Measurements from ENCODE around the gene KCNK3. TPM values are rescaled to one million over a fixed set of nuclear protein-coding genes. Genes with fewer than 3 reads are reported as not detected.

Gene KCNK3
- total and polyA plus RNA-seq, 2 of the 13 experiments (the other 11 are each of a cell fraction or from before 2014, with no cell fraction given), result not detected

- TF ChIP-seq, protein P1, sequence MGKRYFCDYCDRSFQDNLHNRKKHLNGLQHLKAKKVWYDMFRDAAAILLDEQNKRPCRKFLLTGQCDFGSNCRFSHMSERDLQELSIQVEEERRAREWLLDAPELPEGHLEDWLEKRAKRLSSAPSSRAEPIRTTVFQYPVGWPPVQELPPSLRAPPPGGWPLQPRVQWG (CRISPR knock-in tag; IDR thresholded peaks at IDR 0.05; ENCODE audit: borderline replicate concordance, low read depth), result no peak
- TF ChIP-seq ZFP36L2 (CRISPR knock-in tag; IDR thresholded peaks at IDR 0.05) (no peak), SP1 (IDR thresholded peaks at IDR 0.05) (no peak), SP1 (CRISPR knock-in tag; IDR thresholded peaks at IDR 0.05) (peak; percentile 99), NFE2L2 (IDR thresholded peaks at IDR 0.05; ENCODE audit: low read length) (no peak), BCLAF1 (IDR thresholded peaks at IDR 0.05) (no peak), ZNF34 (CRISPR knock-in tag; IDR thresholded peaks at IDR 0.05; ENCODE audit: borderline replicate concordance) (no peak), JUNB (CRISPR knock-in tag; IDR thresholded peaks at IDR 0.05; ENCODE audit: borderline replicate concordance) (peak; percentile 31; the same call in 1 of the 2 replicates), SP5 (CRISPR knock-in tag; IDR thresholded peaks at IDR 0.05; ENCODE audit: borderline replicate concordance, low read depth) (peak; percentile 90), ZXDC (CRISPR knock-in tag; IDR thresholded peaks at IDR 0.05) (no peak), ZNF589 (CRISPR knock-in tag; conservative IDR thresholded peaks at IDR 0.05) (no peak), MYPOP (CRISPR knock-in tag; IDR thresholded peaks at IDR 0.05) (no peak), CSRNP2 (CRISPR knock-in tag; conservative IDR thresholded peaks at IDR 0.05; ENCODE audit: low read depth) (no peak), SMAD3 (CRISPR knock-in tag; IDR thresholded peaks at IDR 0.05) (peak; percentile 95), RFX3 (CRISPR knock-in tag; IDR thresholded peaks at IDR 0.05) (0 out of 2 replicates have a peak, but pooled peaks have one; percentile 15), SRSF1 (optimal IDR thresholded peaks at IDR 0.05; ENCODE audit: low read depth, low read length) (no peak)
- TF ChIP-seq, protein P2, sequence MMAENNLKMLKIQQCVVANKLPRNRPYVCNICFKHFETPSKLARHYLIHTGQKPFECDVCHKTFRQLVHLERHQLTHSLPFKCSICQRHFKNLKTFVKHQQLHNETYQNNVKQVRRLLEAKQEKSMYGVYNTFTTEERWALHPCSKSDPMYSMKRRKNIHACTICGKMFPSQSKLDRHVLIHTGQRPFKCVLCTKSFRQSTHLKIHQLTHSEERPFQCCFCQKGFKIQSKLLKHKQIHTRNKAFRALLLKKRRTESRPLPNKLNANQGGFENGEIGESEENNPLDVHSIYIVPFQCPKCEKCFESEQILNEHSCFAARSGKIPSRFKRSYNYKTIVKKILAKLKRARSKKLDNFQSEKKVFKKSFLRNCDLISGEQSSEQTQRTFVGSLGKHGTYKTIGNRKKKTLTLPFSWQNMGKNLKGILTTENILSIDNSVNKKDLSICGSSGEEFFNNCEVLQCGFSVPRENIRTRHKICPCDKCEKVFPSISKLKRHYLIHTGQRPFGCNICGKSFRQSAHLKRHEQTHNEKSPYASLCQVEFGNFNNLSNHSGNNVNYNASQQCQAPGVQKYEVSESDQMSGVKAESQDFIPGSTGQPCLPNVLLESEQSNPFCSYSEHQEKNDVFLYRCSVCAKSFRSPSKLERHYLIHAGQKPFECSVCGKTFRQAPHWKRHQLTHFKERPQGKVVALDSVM (CRISPR knock-in tag; IDR thresholded peaks at IDR 0.05), result no peak
Measured at GRCh38 chr2:26757873-26758789, 65.6 kb downstream of the KCNK3 start (continued).

All from HepG2 (cell line).